Choroid plexus epithelial cell (primary cell): ENCODE results near the gene SLC12A5.
A peak's percentile ranks its signal among the peaks of the same experiment; 100 is the strongest.
"Not testable (repeated sequence)": the region's sequence is repeated elsewhere in the genome, so short reads cannot be mapped to it uniquely, and the experiment has no call there.

ENCODE experiments used
- DNase-seq: peaks from one replicate; pipeline ENCODE4 v3.0.0-alpha.2; 2010; ENCODE audit warnings: low read depth
- H3K4me3 ChIP-seq: 2 replicates; pipeline ENCODE4 v1.5.1; 2011; ENCODE audit warnings: low read depth, mild to moderate bottlenecking, control low read depth, low read length, moderate library complexity
- CTCF ChIP-seq: conservative IDR thresholded peaks from 2 replicates; pipeline ENCODE4 v1.5.1; 2011; ENCODE audit warnings: low read depth, mild to moderate bottlenecking, control low read depth, inconsistent platforms, low read length, moderate library complexity

Gene SLC12A5

DNA sequence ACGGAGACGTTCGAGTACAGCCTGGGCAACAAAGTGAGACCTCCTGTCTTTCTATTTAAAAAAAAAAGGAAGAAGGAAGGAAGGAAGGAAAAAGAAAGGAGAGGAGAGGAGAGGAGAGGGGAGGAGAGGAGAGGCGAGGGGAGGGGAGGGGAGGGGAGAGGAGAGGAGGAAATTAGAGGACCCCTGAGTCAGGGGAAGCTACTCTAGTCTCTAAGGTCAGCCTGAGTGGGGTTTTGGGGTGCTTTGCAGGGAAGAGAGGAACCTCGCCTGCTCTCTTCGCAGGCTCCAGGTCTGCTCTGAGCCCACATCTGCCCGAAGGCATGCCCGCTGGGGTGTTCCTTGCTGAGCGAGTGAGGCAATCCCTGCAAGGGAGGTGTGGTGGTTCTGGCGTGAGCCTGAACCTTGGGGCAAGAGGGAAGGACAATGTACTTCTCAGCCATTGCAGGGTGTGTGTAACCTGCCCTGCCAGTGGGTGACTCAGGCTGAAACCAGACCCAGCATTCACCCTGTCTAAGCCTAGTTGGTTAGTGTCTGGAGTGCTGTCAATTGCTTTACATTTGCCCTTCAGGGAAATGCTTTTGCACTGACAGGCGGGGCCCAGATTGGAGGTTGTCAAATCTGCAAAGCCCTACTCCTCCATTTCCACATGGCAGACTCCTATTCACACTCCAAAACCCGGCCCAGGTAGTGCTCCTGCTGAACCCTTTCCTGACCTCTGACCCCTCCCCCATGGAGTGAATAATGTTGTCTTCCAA, 35.6 kb upstream of the SLC12A5 start:
- no peak for TF ChIP-seq CTCF
- peak; percentile 36 for DNase-seq
- H3K4me3 ChIP-seq, result no peak overlapping the region

DNA sequence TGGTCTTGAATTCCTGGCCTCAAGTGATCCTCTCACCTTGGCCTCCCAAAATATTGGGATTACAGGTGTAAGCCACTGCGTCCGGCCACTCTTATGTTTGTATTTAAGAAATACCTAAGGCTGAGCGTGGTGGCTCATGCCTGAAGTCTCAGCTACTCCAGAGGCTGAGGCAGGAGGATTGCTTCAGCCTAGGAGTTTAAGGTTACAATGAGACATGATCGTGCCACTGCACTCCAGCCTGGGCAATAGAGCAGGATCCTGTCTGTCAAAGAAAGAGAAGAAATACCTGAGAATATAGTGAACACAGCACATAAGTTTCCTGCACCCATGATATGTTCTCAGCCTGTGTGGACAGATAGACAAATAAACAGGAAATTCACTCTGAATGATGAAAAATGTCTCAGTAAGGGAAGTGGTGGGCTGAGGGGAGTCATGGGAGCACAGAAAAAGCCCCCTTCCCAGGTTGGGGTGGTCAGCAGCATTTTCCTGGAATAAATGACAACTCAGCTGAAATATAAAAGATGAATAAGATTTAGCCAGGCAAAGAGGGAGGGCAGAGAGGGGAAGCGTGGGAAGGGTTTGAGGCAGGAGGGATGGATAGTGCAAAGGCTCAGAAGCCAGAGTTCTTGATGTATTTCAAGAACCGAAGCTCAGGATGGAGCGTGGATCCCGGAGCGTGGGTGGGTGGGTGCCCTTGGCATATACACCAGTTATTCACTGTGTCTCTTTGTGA, 34.1 kb upstream of the SLC12A5 start:
- no peak overlapping the region for H3K4me3 ChIP-seq
- TF ChIP-seq CTCF, result no peak

DNA sequence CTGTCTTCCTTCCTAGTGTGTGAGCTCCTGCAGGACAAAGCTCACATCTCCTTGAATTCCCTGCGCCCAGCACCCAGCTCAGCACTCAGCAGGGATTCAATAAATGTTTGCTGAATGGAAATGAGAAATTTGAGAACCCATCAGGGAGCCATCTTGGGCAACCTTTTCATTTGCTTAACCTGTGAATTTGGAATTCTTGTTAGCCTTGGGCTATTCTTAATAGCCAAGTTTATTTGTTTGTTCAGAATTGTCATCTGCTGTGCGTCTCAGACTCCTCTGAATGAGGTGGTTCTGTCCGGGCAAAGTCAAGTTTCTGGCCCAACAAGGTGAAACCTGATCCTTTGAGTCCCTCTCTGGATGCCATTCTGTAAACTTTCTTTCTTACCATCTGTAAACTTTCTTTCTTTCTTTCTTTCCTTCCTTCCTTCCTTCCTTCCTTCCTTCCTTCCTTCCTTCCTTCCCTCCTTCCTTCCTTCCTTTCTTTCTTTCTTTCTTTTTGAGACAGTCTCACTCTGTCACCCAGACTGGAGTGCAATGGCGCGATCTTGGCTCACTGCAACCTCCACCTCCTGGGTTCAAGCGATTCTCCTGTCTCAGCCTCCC, 33.4 kb upstream of the SLC12A5 start:
- H3K4me3 ChIP-seq, DNase-seq: not testable (repeated sequence)

More for the DNA sequence above, 34.1 kb upstream of the SLC12A5 start:
- no peak for DNase-seq

DNA sequence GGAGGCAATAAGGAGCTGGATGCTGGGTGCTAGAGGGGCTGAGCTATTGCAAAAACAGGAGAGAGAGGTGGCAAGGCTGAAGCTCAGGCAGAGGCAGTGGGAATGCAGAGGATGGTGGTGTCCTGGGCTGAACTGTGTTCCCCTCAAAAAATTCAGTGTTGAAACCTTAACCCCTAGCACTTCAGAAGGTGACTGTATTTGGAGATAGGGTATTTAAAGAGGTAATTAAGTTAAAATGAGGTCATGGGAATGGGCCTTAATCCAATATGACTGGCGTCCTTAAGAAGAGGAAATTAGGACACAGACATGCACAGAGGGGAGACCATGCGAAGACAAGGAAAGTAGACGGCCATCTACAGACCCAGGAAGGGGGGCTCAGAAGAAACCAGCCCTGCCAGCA, 31.8 kb upstream of the SLC12A5 start:
- TF ChIP-seq CTCF, result no peak

GRCh38 chr20:45998337-45998736, 30.7 kb upstream of the SLC12A5 start:
- no peak for DNase-seq
- H3K4me3 ChIP-seq, result no peak overlapping the region
- no peak for TF ChIP-seq CTCF

More for the DNA sequence above, 31.8 kb upstream of the SLC12A5 start:
- DNase-seq, result no peak
- no peak overlapping the region for H3K4me3 ChIP-seq

GRCh38 chr20:45998761-45999160, 30.3 kb upstream of the SLC12A5 start:
- DNase-seq, result no peak

More at GRCh38 chr20:45998761-45999160, 30.3 kb upstream of the SLC12A5 start:
- TF ChIP-seq CTCF, result no peak
- H3K4me3 ChIP-seq, result no peak overlapping the region
